H1 (cell line): ENCODE results near the gene EFEMP2. TPM values are rescaled to one million over a fixed set of nuclear protein-coding genes. Genes with fewer than 3 reads are reported as not detected.
A peak's percentile ranks its signal among the peaks of the same experiment; 100 is the strongest.

Source experiments
- CTCF ChIA-PET: fragments of 300-600 bp; sonication (Branson Sonifier 250); formaldehyde crosslinking; loops from one replicate; lab custom pipeline; 2021; ENCODE audit not compliant: partially characterized antibody; lab: Charles Lee
- POLR2A ChIA-PET: fragments of 300-600 bp; sonication (Branson Sonifier 250); formaldehyde crosslinking; loops from one replicate; lab custom pipeline; 2021; ENCODE audit warnings: inconsistent platforms; ENCODE audit not compliant: partially characterized antibody; lab: Charles Lee
- DNase-seq, 2 experiments: peaks; one replicate each; pipeline versions ENCODE4 v3.0.0 to v3.0.0-alpha.2; 2010 to 2022; ENCODE audit warnings: low spot score in 2 of 2, low read depth in 1 of 2, mixed read lengths in 1 of 2
- FAIRE-seq: peaks from 2 replicates; lab custom pipeline; 2011; peaks lifted over from hg19 to GRCh38; lab: Jason Lieb, UNC
- H2AFZ ChIP-seq: 2 replicates; pipeline ENCODE4 v1.8.1; 2012; ENCODE audit warnings: low read length, inconsistent platforms
- H2AK5ac ChIP-seq: 2 replicates; pipeline ENCODE4 v1.6.1; 2013; ENCODE audit warnings: low read depth, low read length
- H2BK120ac ChIP-seq: replicated peaks from 2 replicates; pipeline ENCODE3; 2013; ENCODE audit warnings: low read depth, low read length, inconsistent platforms
- H2BK12ac ChIP-seq: 2 replicates; pipeline ENCODE4 v1.6.1; 2013; ENCODE audit warnings: low read depth, low read length
- H2BK15ac ChIP-seq: 2 replicates; pipeline ENCODE4 v1.6.1; 2013; ENCODE audit warnings: low read length
- H2BK20ac ChIP-seq: 2 replicates; pipeline ENCODE4 v1.6.1; 2013; ENCODE audit warnings: low read length
- H2BK5ac ChIP-seq: 2 replicates; pipeline ENCODE4 v1.6.1; 2013; ENCODE audit warnings: low read depth, low read length
- H3K14ac ChIP-seq: 2 replicates; pipeline ENCODE4 v1.6.1; 2013; ENCODE audit warnings: inconsistent platforms; ENCODE audit not compliant: insufficient read length
- H3K18ac ChIP-seq: 2 replicates; pipeline ENCODE4 v1.6.1; 2013; ENCODE audit warnings: low read length; ENCODE audit errors: extremely low read depth
- H3K23ac ChIP-seq: 2 replicates; pipeline ENCODE4 v1.6.1; 2013; ENCODE audit warnings: inconsistent platforms; ENCODE audit not compliant: insufficient read length
- H3K23me2 ChIP-seq: 2 replicates; pipeline ENCODE4 v1.6.1; 2013; ENCODE audit warnings: low read depth, low read length
- H3K27ac ChIP-seq: 2 replicates; pipeline ENCODE4 v1.6.1; 2011; ENCODE audit warnings: low read depth, low read length, inconsistent platforms
- H3K27me3 ChIP-seq, 4 experiments: replicated peaks in 1 of 4; 1 replicate in 1 of 4; 2 replicates in 3 of 4; pipeline versions ENCODE4 v1.6.1 to v1.8.1; 2011 to 2013; ENCODE audit warnings: low read length in 3 of 4, mild to moderate bottlenecking in 3 of 4, inconsistent platforms in 2 of 4, mixed read lengths in 2 of 4, moderate library complexity in 1 of 4; ENCODE audit not compliant: control insufficient read depth in 3 of 4, insufficient read depth in 3 of 4; ENCODE audit errors: extremely low read depth in 1 of 4
- H3K36me3 ChIP-seq, 4 experiments: 2 replicates each; pipeline versions ENCODE4 v1.6.1 to v1.8.1; 2011 to 2013; ENCODE audit warnings: mild to moderate bottlenecking in 4 of 4, low read length in 3 of 4, moderate library complexity in 2 of 4, control low read depth in 1 of 4, inconsistent platforms in 1 of 4; ENCODE audit not compliant: insufficient read depth in 4 of 4, control insufficient read depth in 2 of 4
- H3K4ac ChIP-seq: replicated peaks from 2 replicates; pipeline ENCODE3; 2013; ENCODE audit warnings: low read length, low read depth, mixed read lengths, inconsistent platforms; ENCODE audit not compliant: insufficient read length
- H3K4me1 ChIP-seq, 4 experiments: replicated peaks in 1 of 4; 1 replicate in 1 of 4; 2 replicates in 3 of 4; pipeline versions ENCODE4 v1.6.1 to v1.8.1; 2011 to 2013; ENCODE audit warnings: low read length in 3 of 4, inconsistent platforms in 2 of 4, mixed read lengths in 1 of 4; ENCODE audit not compliant: insufficient read depth in 4 of 4, control insufficient read depth in 3 of 4
- H3K4me2 ChIP-seq, 2 experiments: 2 replicates each; pipeline versions ENCODE4 v1.6.1 to v1.8.1; 2011 to 2013; ENCODE audit warnings: low read depth in 2 of 2, low read length in 2 of 2, control low read depth in 1 of 2, inconsistent platforms in 1 of 2, mild to moderate bottlenecking in 1 of 2; ENCODE audit not compliant: insufficient read depth in 1 of 2
- H3K4me3 ChIP-seq, 4 experiments: fragments of 200-600, 300-600 bp in 1 of 4; sonication (generic), shearing (Covaris generic), sonication (Bioruptor Twin) in 1 of 4; 2 replicates each; pipeline versions ENCODE4 v1.5.1 to v1.8.1; 2011 to 2016; ENCODE audit warnings: low read length in 4 of 4, low read depth in 3 of 4, control low read depth in 2 of 4, inconsistent platforms in 2 of 4, mild to moderate bottlenecking in 2 of 4, mixed read lengths in 1 of 4, moderate library complexity in 1 of 4; ENCODE audit not compliant: insufficient read depth in 2 of 4; ENCODE audit errors: extremely low read depth in 1 of 4
- H3K56ac ChIP-seq: replicated peaks from 2 replicates; pipeline ENCODE3; 2013; ENCODE audit warnings: low read depth, mild to moderate bottlenecking, mixed read lengths, low read length, inconsistent platforms; ENCODE audit not compliant: insufficient read length
- H3K79me1 ChIP-seq: 2 replicates; pipeline ENCODE4 v1.6.1; 2013; ENCODE audit warnings: low read depth, low read length, control low read depth
- H3K79me2 ChIP-seq, 2 experiments: 2 replicates each; pipeline versions ENCODE4 v1.6.1 to v1.8.1; 2012 to 2013; ENCODE audit warnings: low read length in 2 of 2, mild to moderate bottlenecking in 2 of 2, inconsistent platforms in 1 of 2; ENCODE audit not compliant: insufficient read depth in 2 of 2, control insufficient read depth in 1 of 2
- H3K9ac ChIP-seq, 4 experiments: replicated peaks in 1 of 4; 1 replicate in 1 of 4; 2 replicates in 3 of 4; pipeline versions ENCODE4 v1.6.1 to v1.8.1; 2011 to 2013; ENCODE audit warnings: low read depth in 3 of 4, low read length in 3 of 4, control low read depth in 2 of 4, mild to moderate bottlenecking in 2 of 4, moderate library complexity in 2 of 4, inconsistent platforms in 1 of 4; ENCODE audit errors: extremely low read depth in 1 of 4
- H3K9me3 ChIP-seq, 2 experiments: 2 replicates each; pipeline versions ENCODE4 v1.6.1 to v1.8.1; 2012 to 2013; ENCODE audit warnings: mild to moderate bottlenecking in 2 of 2, moderate library complexity in 2 of 2, control low read depth in 1 of 2, inconsistent platforms in 1 of 2, low read depth in 1 of 2, low read length in 1 of 2, mixed read lengths in 1 of 2; ENCODE audit not compliant: insufficient read depth in 2 of 2
- H4K20me1 ChIP-seq, 2 experiments: replicated peaks in 1 of 2; 2 replicates each; pipeline versions ENCODE3 to v1.8.1; 2011 to 2013; ENCODE audit warnings: inconsistent platforms in 2 of 2, low read length in 2 of 2, mild to moderate bottlenecking in 1 of 2; ENCODE audit not compliant: insufficient read depth in 2 of 2, control insufficient read depth in 1 of 2
- H4K5ac ChIP-seq: 2 replicates; pipeline ENCODE4 v1.6.1; 2013; ENCODE audit warnings: low read length, low read depth, mixed read lengths, inconsistent platforms; ENCODE audit not compliant: insufficient read length
- H4K8ac ChIP-seq: 2 replicates; pipeline ENCODE4 v1.8.0; 2013; ENCODE audit warnings: mild to moderate bottlenecking, moderate library complexity, low read length, inconsistent platforms; ENCODE audit not compliant: insufficient read depth; ENCODE audit errors: extremely low read depth
- H4K91ac ChIP-seq: replicated peaks from 2 replicates; pipeline ENCODE3; 2013; ENCODE audit warnings: low read length, mixed read lengths, inconsistent platforms; ENCODE audit not compliant: insufficient read length
- CBX8 ChIP-seq: fragments of 300-800, 300-1000 bp; sonication (generic); IDR thresholded peaks from 2 replicates; pipeline ENCODE4 v1.7.1; 2016; ENCODE audit warnings: low read depth, low read length, borderline replicate concordance
- MAFK ChIP-seq: IDR thresholded peaks from 2 replicates; pipeline ENCODE4 v1.6.1; 2012; ENCODE audit warnings: low read depth, mild to moderate bottlenecking, improper control_type of control experiment, low read length
- SIX5 ChIP-seq: IDR thresholded peaks from 2 replicates; pipeline ENCODE4 v1.6.1; 2011; ENCODE audit warnings: mild to moderate bottlenecking, low read depth, low read length
- SP1 ChIP-seq: IDR thresholded peaks from 2 replicates; pipeline ENCODE4 v1.6.1; 2011; ENCODE audit warnings: low read depth, low read length
- SUZ12 ChIP-seq: fragments of 200-600 bp; sonication (generic); IDR thresholded peaks from 2 replicates; pipeline ENCODE4 v1.6.1; 2012; ENCODE audit warnings: mild to moderate bottlenecking, inconsistent platforms, low read length, moderate library complexity, mixed read lengths
- TAF1 ChIP-seq: IDR thresholded peaks from 2 replicates; pipeline ENCODE4 v1.6.1; 2011; ENCODE audit warnings: mild to moderate bottlenecking, low read depth, low read length
- TAF7 ChIP-seq: optimal IDR thresholded peaks from 2 replicates; pipeline ENCODE3; 2011; ENCODE audit warnings: low read depth, mild to moderate bottlenecking, inconsistent platforms, low read length, moderate library complexity, borderline replicate concordance
- TBP ChIP-seq: IDR thresholded peaks from 2 replicates; pipeline ENCODE4 v1.6.1; 2011; ENCODE audit warnings: low read depth, low read length, improper control_type of control experiment
- WGBS, 2 experiments: shearing (Covaris generic) in 1 of 2; methylation state at CpG; one replicate each; pipeline versions ENCODE4 v1.1.6 to v1.1.7; 2013 to 2015; ENCODE audit warnings: low lambda C conversion rate in 2 of 2, mixed read lengths in 2 of 2, inconsistent platforms in 1 of 2, low coverage in 1 of 2, missing lambda C conversion rate in 1 of 2; ENCODE audit not compliant: insufficient replicate concordance in 2 of 2, insufficient coverage in 1 of 2, insufficient read length in 1 of 2; ENCODE audit errors: extremely low coverage in 1 of 2, missing lambda C conversion rate in 1 of 2; 5-methylcytosine and 5-hydroxymethylcytosine counted together
- polyA plus RNA-seq, 7 experiments: library from polyadenylated mRNA; depleted of rRNA in 3 of 7; stranded (reverse) in 5 of 7; unstranded in 2 of 7; fragments of >200 nt in 5 of 7; fragments of 200-250 nt in 2 of 7; gene quantifications; 1 replicate in 5 of 7; 2 replicates in 1 of 7; 4 replicates in 1 of 7; pipeline versions ENCODE4 v1.2.1 to v1.2.3, GENCODE V29; 2011 to 2013; ENCODE audit warnings: missing spikeins in 2 of 7, mixed read lengths in 2 of 7
- total RNA-seq: library from RNA; stranded (reverse); fragmentation: NEBNext Ultra II Directional; extraction: Animal tissue kit (Norgen Biotek cat#: 25700); gene quantifications from 2 replicates; pipeline ENCODE4 v1.2.1, GENCODE V29; 2021
- TF ChIP-seq, protein P1 (sequence below): IDR thresholded peaks from 2 replicates; pipeline ENCODE4 v1.6.1; 2011; ENCODE audit warnings: low read depth, mild to moderate bottlenecking, low read length; ENCODE audit not compliant: insufficient read depth
- TF ChIP-seq, protein P2 (sequence below): IDR thresholded peaks from 2 replicates; pipeline ENCODE4 v1.6.1; 2012; ENCODE audit warnings: inconsistent platforms

The EFEMP2 gene
- total and polyA plus RNA-seq, 2 of the 8 experiments (the other 6 are each of a cell fraction or from before 2014, with no cell fraction given) = 8.8 to 17.2 TPM

DNA sequence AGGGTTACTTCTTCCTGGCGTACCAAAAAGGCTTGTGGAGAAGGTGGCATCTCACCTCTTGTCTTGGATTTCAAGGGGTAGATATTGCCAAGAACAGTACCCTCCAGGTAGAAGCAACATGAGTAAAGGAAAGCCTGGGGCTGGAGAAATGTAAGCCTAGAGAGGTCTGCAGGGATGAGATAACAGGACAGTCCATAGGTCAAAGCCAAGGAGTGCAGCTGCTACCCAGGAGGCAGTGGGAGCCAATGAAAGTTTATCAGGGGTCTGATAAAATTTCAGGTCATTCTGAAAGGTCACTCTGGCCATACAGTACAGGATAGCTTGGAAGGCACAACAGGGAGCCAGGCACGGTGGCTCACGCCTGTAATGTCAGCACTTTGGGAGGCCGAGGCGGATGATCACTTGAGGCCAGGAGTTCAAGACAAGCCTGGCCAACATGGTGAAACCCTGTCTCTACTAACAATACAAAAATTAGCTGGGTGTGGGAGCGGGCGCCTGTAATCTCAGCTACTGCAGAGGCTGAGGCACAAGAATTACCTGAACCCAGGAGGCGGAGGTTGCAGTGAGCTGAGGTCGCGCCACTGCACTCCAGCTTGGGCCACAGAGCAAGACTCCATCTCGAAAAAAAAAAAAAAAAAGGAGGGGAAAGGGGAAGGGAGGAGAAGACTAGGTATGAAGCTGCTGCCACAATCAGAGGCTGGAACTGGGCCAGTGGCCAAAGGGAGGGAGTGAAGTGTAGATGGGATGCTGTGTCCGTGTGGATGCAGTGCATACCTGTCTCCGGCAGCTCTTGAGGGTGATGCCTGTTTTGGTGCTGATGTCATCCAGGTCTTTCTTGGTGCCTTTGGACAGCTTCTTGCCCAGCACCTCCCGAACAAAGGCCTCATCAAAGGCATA lies 14.5 kb upstream of the EFEMP2 start:
- H2BK120ac ChIP-seq = no peak overlapping the region
- H4K20me1 ChIP-seq = peaks cover 6 to 7% of the 10 kb centered on the region in 2 experiments
- FAIRE-seq = no peak
- peaks cover 25% of the 10 kb centered on the region for H3K23me2 ChIP-seq
- no peak for DNase-seq
- no peak overlapping the region for H3K4ac ChIP-seq
- peaks cover 0 to 19% (median 11%) of the 10 kb centered on the region in 4 experiments; a peak in 5 of 7 replicates for H3K4me1 ChIP-seq
- no peak overlapping the region for H2BK12ac ChIP-seq
- H3K79me2 ChIP-seq = peaks cover 0 to 4% of the 10 kb centered on the region in 2 experiments; a peak in 1 of 4 replicates
- no peaks in the 10 kb centered on the region for H3K79me1 ChIP-seq
- H3K14ac ChIP-seq = no peak overlapping the region
- H4K8ac ChIP-seq = no peak overlapping the region
- no peak overlapping the region for H4K91ac ChIP-seq
- no peak overlapping the region for H4K5ac ChIP-seq
- no peak overlapping the region for H2AFZ ChIP-seq
- H3K9me3 ChIP-seq = no peaks in the 10 kb centered on the region
- POLR2A ChIA-PET = interaction anchor here (0.6 to 39.7 kb wide), 8 partner anchors 16 to 175 kb away, joined by 3 to 1071 read pairs (median 4); partner anchors contain the start of genes CFL1, EFEMP2, KAT5 and MUS81
- CTCF ChIA-PET = interaction anchor here (0.6 to 19.6 kb wide), 34 partner anchors 10 to 224 kb away, joined by 3 to 283 read pairs (median 8); partner anchors contain the start of genes AP5B1, CFL1, CTSW and EFEMP2
- no peak overlapping the region for H3K18ac ChIP-seq
- H2BK15ac ChIP-seq = no peak overlapping the region
- H3K4me3 ChIP-seq = peak overlapping the region; percentile 73 to 84 (median 79)
- H3K4me2 ChIP-seq = peak overlapping the region; percentile 94 to 97
- H3K9ac ChIP-seq = peak overlapping the region in 2 of 4 experiments; percentile 58 to 69; a peak in 2 of 7 replicates
- H3K27me3 ChIP-seq = peaks cover 0 to 14% (median 8%) of the 10 kb centered on the region in 4 experiments; a peak in 6 of 7 replicates
- no peak overlapping the region for H3K56ac ChIP-seq
- 0 out of 2 replicates have a peak overlapping the region, but pooled peaks have one; percentile 75 for H3K27ac ChIP-seq
- no peak overlapping the region for H3K23ac ChIP-seq
- 86% methylated on average over 10 of the region's 14 CpGs; no CpG with 5 or more reads in 1 of the 2 experiments for WGBS, 2 experiments
- peaks cover 8 to 22% (median 18%) of the 10 kb centered on the region in 4 experiments; a peak in 7 of 8 replicates for H3K36me3 ChIP-seq
- H2BK5ac ChIP-seq = 0 out of 2 replicates have a peak overlapping the region, but pooled peaks have one; percentile 87
- no peak overlapping the region for H2BK20ac ChIP-seq
- no peak overlapping the region for H2AK5ac ChIP-seq
- TF ChIP-seq TAF7 = no peak
- no peak for TF ChIP-seq MAFK
- TF ChIP-seq TAF1 = no peak
- TF ChIP-seq, protein P1, sequence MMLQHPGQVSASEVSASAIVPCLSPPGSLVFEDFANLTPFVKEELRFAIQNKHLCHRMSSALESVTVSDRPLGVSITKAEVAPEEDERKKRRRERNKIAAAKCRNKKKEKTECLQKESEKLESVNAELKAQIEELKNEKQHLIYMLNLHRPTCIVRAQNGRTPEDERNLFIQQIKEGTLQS = no peak
- no peak for TF ChIP-seq SP1
- no peak for TF ChIP-seq CBX8
- no peak for TF ChIP-seq SUZ12
- TF ChIP-seq, protein P2, sequence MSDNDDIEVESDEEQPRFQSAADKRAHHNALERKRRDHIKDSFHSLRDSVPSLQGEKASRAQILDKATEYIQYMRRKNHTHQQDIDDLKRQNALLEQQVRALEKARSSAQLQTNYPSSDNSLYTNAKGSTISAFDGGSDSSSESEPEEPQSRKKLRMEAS = no peak
- TF ChIP-seq SIX5 = no peak
- TF ChIP-seq TBP = no peak
